Cardiac fibroblast (primary cell): ENCODE results near the gene LEFTY2.
"Not testable (repeated sequence)": the region's sequence is repeated elsewhere in the genome, so short reads cannot be mapped to it uniquely, and the experiment has no call there.

Experiments
- DNase-seq, 2 donors: peaks; one replicate each; pipeline versions ENCODE4 v3.0.0 to v3.0.0-alpha.2; 2010; ENCODE audit warnings: low read depth in 2 of 2
- H3K4me3 ChIP-seq, 2 donors: replicated peaks in 1 of 2; 1 replicate in 1 of 2; 2 replicates in 1 of 2; pipeline ENCODE4 v1.5.1; 2011; ENCODE audit warnings: low read depth in 2 of 2, low read length in 2 of 2, mild to moderate bottlenecking in 2 of 2, moderate library complexity in 1 of 2
- CTCF ChIP-seq: IDR thresholded peaks from one replicate; pipeline ENCODE4 v1.5.1; 2011; ENCODE audit warnings: low read depth, mild to moderate bottlenecking, low read length, inconsistent platforms

LEFTY2 gene

GRCh38 chr1:225941187-225941941 is at the start of gene LEFTY2:
Gene LEFTY2 (minus strand): TSS chr1:225941220. CDS start chr1:225941140, 80 bp downstream.
- H3K4me3 ChIP-seq: no peak within 1 kb of the TSS
- DNase-seq: peak in 1 of 2 donors; percentile 27
- TF ChIP-seq CTCF: no peak

- peak; percentile 71 to 73 for DNase-seq
- H3K4me3 ChIP-seq: no peak overlapping the region
- TF ChIP-seq CTCF: peak; percentile 69
Observed at GRCh38 chr1:225987491-225988316, 46.7 kb upstream of the LEFTY2 start.

GRCh38 chr1:225981714-225982113 is 40.7 kb upstream of the LEFTY2 start:
- H3K4me3 ChIP-seq: no peak overlapping the region
- no peak for TF ChIP-seq CTCF
- DNase-seq: no peak

GRCh38 chr1:225980005-225980836 is 39.2 kb upstream of the LEFTY2 start:
- H3K4me3 ChIP-seq: no peak overlapping the region

GRCh38 chr1:225979421-225979820 is 38.4 kb upstream of the LEFTY2 start:
- H3K4me3 ChIP-seq: no peak overlapping the region
- no peak for DNase-seq
- TF ChIP-seq CTCF: no peak

More at GRCh38 chr1:225980005-225980836, 39.2 kb upstream of the LEFTY2 start:
- DNase-seq: no peak
- no peak for TF ChIP-seq CTCF

- no peak overlapping the region for H3K4me3 ChIP-seq
- DNase-seq: no peak
- no peak for TF ChIP-seq CTCF
Observed at GRCh38 chr1:225977937-225978748, 37.1 kb upstream of the LEFTY2 start.

GRCh38 chr1:225975146-225975545 is 34.1 kb upstream of the LEFTY2 start:
- DNase-seq: not testable (repeated sequence)

More at GRCh38 chr1:225975146-225975545, 34.1 kb upstream of the LEFTY2 start:
- H3K4me3 ChIP-seq: not testable (repeated sequence)
